ENCODE results near the gene ASIC3.
A peak's percentile ranks its signal among the peaks of the same experiment; 100 is the strongest.

Gene ASIC3

DNA sequence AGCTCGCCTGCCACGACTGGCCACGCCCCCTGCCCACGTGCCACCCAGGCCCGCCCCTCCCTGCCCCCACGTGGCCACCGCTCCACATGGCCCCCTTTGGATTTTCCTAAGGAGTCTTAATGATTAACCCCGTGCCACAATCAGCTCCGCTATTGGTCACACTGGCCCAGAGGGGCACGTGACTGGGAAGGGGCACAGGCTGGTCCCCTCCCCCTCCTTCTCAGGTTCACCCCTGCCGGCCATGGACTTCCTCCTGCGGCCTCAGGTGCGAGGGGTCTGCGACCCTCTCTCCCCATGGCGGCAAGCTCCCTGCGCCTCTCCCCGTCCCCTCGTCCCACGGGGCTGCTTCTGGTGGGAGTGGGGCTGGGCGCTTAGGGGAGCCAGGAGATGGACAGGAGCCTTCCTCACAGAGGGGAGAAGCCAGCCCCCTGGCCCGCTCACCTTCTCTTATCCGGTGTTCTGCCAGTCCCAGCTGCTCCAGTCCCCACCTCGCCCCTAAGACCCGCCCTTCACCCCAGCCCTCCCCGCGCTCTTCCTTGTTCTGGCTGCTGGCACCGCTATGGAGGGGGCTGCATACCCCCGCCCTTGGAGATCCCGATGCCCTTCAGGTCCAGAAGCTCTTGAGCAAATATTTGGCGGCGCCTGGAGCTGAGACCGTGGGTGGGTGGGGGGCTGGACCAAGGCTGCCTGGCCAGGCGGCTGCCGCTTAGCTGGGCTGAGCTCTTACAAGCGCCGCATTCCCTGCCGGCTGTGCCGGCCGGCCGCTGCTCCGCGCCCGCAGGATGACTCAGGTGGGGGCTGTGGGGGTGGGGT, 14.3 kb downstream of the ASIC3 start:
- no peak for DNase-seq (ENCODE audit: low read depth)
- TF ChIP-seq, protein P1, sequence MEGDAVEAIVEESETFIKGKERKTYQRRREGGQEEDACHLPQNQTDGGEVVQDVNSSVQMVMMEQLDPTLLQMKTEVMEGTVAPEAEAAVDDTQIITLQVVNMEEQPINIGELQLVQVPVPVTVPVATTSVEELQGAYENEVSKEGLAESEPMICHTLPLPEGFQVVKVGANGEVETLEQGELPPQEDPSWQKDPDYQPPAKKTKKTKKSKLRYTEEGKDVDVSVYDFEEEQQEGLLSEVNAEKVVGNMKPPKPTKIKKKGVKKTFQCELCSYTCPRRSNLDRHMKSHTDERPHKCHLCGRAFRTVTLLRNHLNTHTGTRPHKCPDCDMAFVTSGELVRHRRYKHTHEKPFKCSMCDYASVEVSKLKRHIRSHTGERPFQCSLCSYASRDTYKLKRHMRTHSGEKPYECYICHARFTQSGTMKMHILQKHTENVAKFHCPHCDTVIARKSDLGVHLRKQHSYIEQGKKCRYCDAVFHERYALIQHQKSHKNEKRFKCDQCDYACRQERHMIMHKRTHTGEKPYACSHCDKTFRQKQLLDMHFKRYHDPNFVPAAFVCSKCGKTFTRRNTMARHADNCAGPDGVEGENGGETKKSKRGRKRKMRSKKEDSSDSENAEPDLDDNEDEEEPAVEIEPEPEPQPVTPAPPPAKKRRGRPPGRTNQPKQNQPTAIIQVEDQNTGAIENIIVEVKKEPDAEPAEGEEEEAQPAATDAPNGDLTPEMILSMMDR (IDR thresholded peaks at IDR 0.05; ENCODE audit: low read depth, low read length, missing control alignments) = no peak
- H3K4me3 ChIP-seq (ENCODE audit: low read depth, low read length) = peak overlapping the region; percentile 27
- in situ Hi-C loops (cut with HindIII; ENCODE audit: low sequenced_read_pairs) = no loop called here

DNA sequence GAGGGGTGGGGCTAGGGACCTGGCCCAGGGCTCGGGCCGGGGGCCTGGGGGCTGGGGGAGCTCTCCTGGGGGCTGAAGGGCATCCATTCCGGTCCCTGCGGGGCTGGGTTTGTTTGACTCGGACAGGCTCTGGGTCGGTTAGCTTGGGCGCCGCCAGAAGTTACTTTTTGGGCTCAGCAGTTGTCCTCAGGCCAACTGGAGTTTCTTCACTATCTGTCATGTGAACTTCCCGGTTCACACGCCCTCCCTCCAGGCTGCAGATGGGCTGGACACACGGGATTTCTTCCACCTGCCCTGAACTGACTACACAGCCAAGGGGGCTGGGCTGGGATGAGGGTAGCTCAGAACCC, 14.9 kb downstream of the ASIC3 start:
- TF ChIP-seq, protein P1 (IDR thresholded peaks at IDR 0.05; ENCODE audit: low read depth, low read length, missing control alignments) = no peak
- DNase-seq (ENCODE audit: low read depth) = no peak
- in situ Hi-C loops (cut with HindIII; ENCODE audit: low sequenced_read_pairs) = no loop called here

GRCh38 chr7:151064454-151064853, 16.1 kb downstream of the ASIC3 start:
- TF ChIP-seq, protein P1 (IDR thresholded peaks at IDR 0.05; ENCODE audit: low read depth, low read length, missing control alignments) = no peak
- in situ Hi-C loops (cut with HindIII; ENCODE audit: low sequenced_read_pairs) = no loop called here
- DNase-seq (ENCODE audit: low read depth) = no peak
- no peak overlapping the region for H3K4me3 ChIP-seq (ENCODE audit: low read depth, low read length)

More for the DNA sequence above, 14.9 kb downstream of the ASIC3 start:
- peak overlapping the region; percentile 18 for H3K4me3 ChIP-seq (ENCODE audit: low read depth, low read length)

DNA sequence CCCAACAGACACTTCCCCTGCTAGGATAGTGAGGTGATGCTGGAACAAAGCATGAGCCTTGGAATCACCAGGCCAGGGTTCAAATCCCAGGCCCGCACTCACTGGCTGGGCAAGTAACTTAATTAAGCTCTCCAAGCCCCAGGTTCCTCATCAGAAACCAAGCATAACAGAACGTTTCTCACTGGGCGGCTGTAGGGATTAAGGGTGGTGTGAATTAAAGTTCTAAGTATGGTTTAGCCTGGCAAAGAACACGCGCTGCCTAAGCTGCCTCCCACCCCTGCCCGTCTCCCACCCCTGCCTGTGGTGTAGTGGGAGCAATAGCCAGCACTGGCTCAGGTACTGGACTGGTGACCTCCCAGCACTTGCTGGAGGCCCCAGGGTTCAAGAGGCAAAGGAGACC, 16.7 kb downstream of the ASIC3 start:
- TF ChIP-seq, protein P1 (IDR thresholded peaks at IDR 0.05; ENCODE audit: low read depth, low read length, missing control alignments) = no peak
- no peak for DNase-seq (ENCODE audit: low read depth)
- in situ Hi-C loops (cut with HindIII; ENCODE audit: low sequenced_read_pairs) = loop anchor here (5.0 kb wide), 1 partner anchor 102 kb away; the partner anchor contains the start of gene GBX1

DNA sequence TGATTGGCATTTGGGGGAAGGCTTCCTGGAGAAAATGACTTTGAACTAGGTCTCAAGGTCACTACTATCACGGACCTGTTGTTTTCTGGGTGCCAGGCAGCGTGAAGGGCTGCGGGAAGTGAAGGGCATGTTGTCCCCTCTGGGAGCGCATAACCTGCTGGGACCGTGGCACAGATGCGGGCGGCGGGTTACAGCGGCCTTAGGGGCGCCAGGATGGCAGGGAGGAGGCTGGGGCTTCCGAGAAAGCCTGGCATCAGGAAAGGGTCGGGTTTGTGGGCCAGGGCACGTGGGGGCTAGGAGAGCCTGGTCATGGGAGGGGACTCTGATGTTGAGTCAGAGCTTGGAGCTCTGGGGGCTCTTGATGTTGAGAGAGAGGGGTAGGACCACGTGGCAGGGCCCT, 17.2 kb downstream of the ASIC3 start:
- TF ChIP-seq, protein P1 (IDR thresholded peaks at IDR 0.05; ENCODE audit: low read depth, low read length, missing control alignments) = no peak
- no peak for DNase-seq (ENCODE audit: low read depth)
- no peak overlapping the region for H3K4me3 ChIP-seq (ENCODE audit: low read depth, low read length)
- in situ Hi-C loops (cut with HindIII; ENCODE audit: low sequenced_read_pairs) = loop anchor here (5.0 kb wide), 1 partner anchor 102 kb away; the partner anchor contains the start of gene GBX1

More for the DNA sequence above, 16.7 kb downstream of the ASIC3 start:
- H3K4me3 ChIP-seq (ENCODE audit: low read depth, low read length) = no peak overlapping the region

DNA sequence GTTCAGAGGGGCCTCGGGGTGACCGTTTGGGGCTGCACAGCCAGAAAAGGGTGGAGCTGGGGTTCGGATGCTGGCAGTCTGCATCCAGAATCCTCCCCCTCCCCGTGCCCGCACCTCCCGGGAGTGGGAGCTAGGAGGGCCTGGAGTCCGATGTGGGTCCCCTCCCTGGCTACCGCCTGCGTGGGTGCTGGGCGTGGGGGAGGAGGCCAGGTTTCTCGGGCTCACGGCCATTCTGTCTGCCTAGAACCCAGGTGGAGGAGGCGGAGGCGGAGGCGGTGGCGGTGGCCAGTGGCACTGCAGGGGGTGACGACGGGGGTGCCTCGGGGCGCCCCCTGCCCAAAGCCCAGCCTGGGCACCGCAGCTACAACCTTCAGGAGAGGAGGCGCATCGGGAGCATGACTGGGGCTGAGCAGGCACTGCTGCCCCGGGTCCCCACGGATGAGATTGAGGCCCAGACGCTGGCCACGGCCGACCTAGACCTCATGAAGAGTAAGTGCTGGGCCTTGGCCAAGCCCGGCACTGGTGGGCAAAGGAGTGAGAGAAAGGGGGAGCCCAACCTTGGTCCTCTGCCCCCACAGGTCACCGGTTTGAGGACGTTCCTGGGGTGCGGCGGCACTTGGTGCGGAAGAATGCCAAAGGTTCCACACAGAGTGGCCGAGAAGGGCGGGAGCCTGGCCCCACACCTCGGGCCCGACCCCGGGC, 18.1 kb downstream of the ASIC3 start:
- TF ChIP-seq, protein P1 (IDR thresholded peaks at IDR 0.05; ENCODE audit: low read depth, low read length, missing control alignments) = no peak
- H3K4me3 ChIP-seq (ENCODE audit: low read depth, low read length) = no peak overlapping the region
- DNase-seq (ENCODE audit: low read depth) = no peak
- in situ Hi-C loops (cut with HindIII; ENCODE audit: low sequenced_read_pairs) = loop anchor here (5.0 kb wide), 1 partner anchor 101 kb away; the partner anchor contains the start of gene GBX1
